Right lobe of liver (tissue), 6 donors: Measurements from ENCODE around the gene TSPAN18. TPM values are rescaled to one million over a fixed set of nuclear protein-coding genes. Genes with fewer than 3 reads are reported as not detected.

ENCODE experiments used
- ATAC-seq, 4 donors: fragments of 200-7000 bp; cut with Tn5 transposase; one replicate each; pipeline ENCODE4 v1.9.1; 2020; ENCODE audit warnings: mild to moderate bottlenecking in 4 of 4, moderate library complexity in 4 of 4
- DNase-seq, 3 donors: peaks; one replicate each; pipeline ENCODE4 v3.0.0-alpha.2; 2020
- H3K27ac ChIP-seq, 3 donors: fragments of 200-600 bp; one replicate each; pipeline ENCODE4 v1.8.0; 2022
- H3K27me3 ChIP-seq, 2 donors: fragments of 200-600 bp; one replicate each; pipeline ENCODE4 v1.8.0; 2022
- H3K36me3 ChIP-seq, 4 donors: fragments of 200-600 bp; sonication (generic) in 1 of 4; one replicate each; pipeline versions ENCODE4 v1.5.1 to v1.8.0; 2017 to 2022; ENCODE audit warnings: control low read depth in 1 of 4
- H3K4me1 ChIP-seq, 4 donors: fragments of 200-600 bp; sonication (generic) in 1 of 4; one replicate each; pipeline versions ENCODE4 v1.5.1 to v1.8.0; 2017 to 2022; ENCODE audit warnings: control low read depth in 1 of 4
- H3K4me3 ChIP-seq, 3 donors: fragments of 200-600 bp; one replicate each; pipeline ENCODE4 v1.8.0; 2022
- H3K9me3 ChIP-seq, 4 donors: fragments of 200-600 bp; sonication (generic) in 1 of 4; one replicate each; pipeline versions ENCODE4 v1.5.1 to v1.8.0; 2017 to 2022; ENCODE audit warnings: control low read depth in 1 of 4
- CTCF ChIP-seq, 4 donors: fragments of 200-600 bp in 3 of 4; fragments of 450-650 bp in 1 of 4; IDR thresholded peaks; one replicate each; pipeline versions ENCODE4 v1.5.1 to v1.8.0; 2016 to 2022; ENCODE audit warnings: antibody characterized with exemption in 4 of 4, mild to moderate bottlenecking in 2 of 4
- POLR2A ChIP-seq: fragments of 450-650 bp; IDR thresholded peaks from one replicate; pipeline ENCODE4 v1.6.1; 2017; ENCODE audit warnings: antibody characterized with exemption, mild to moderate bottlenecking
- WGBS: methylation state at CpG from one replicate; pipeline ENCODE4 v1.1.6; 2018; ENCODE audit warnings: low coverage, low lambda C conversion rate; ENCODE audit not compliant: insufficient coverage; ENCODE audit errors: missing lambda C conversion rate; 5-methylcytosine and 5-hydroxymethylcytosine counted together
- intact Hi-C, 2 donors: fragments of 100-400 bp; cut with DNase I; formaldehyde crosslinking; loops; one replicate each; pipeline versions ENCODE4 v1.11.2 to v1.14.1; 2022
- total RNA-seq, 6 experiments: library from RNA; depleted of rRNA in 2 of 6; stranded (reverse); fragments of >200 nt in 2 of 6; fragmentation: NEBNext Ultra II Directional in 3 of 6; extraction: Animal tissue kit (Norgen Biotek cat#: 25700) in 3 of 6; gene quantifications; one replicate each; pipeline versions ENCODE4 v1.1.0 to v1.2.4, GENCODE V29; 2016 to 2023
- donor health status: DM: no; HTN: yes; CAD: no.
- donor health status: DM: no; HTN: no; CAD: no.
- donor health status: DM: no; HTN: no; CAD: no.
- donor health status: DM: no; HTN: yes; CAD: no.
- donor health status: DM: no; HTN: yes; CAD: no.

TSPAN18 gene
- total RNA-seq, 6 experiments from 2014 or later, result 3.4 to 10.6 (median 5.3) TPM

GRCh38 chr11:44928816-44929215 is 202.1 kb downstream of the TSPAN18 start:
- no peaks in the 10 kb centered on the region for H3K36me3 ChIP-seq
- H3K27me3 ChIP-seq, result no peaks in the 10 kb centered on the region
- H3K4me3 ChIP-seq, result no peak overlapping the region
- WGBS, result 40% methylated on average over 2 of the region's 4 CpGs
- no peaks in the 10 kb centered on the region for H3K4me1 ChIP-seq
- H3K9me3 ChIP-seq, result no peaks in the 10 kb centered on the region
- ATAC-seq (no peak), DNase-seq (no peak)
- TF ChIP-seq CTCF (IDR thresholded peaks at IDR 0.05) (no peak), POLR2A (no peak)
- H3K27ac ChIP-seq, result no peak overlapping the region
- intact Hi-C loops, result loop anchor here in 1 of 2 donors (10.0 kb wide), 1 partner anchor 374 kb away; no protein-coding TSS in a partner anchor

- Histone ChIP-seq H3K4me3 (no peak overlapping the region), H3K4me1 (no peaks in the 10 kb centered on the region), H3K9me3 (no peaks in the 10 kb centered on the region), H3K27ac (no peak overlapping the region), H3K36me3 (no peaks in the 10 kb centered on the region), H3K27me3 (no peaks in the 10 kb centered on the region)
- 36% methylated on average over 5 of the region's 13 CpGs for WGBS
- TF ChIP-seq POLR2A (no peak), CTCF (IDR thresholded peaks at IDR 0.05) (no peak)
- no peak for ATAC-seq
- DNase-seq, result no peak
- intact Hi-C loops, result loop anchor here (5.0 to 10.0 kb wide), 4 partner anchors 177 to 404 kb away; partner anchors contain the start of gene SYT13 (in 1 of the 2)
Measured at GRCh38 chr11:44930588-44931302, 204.0 kb downstream of the TSPAN18 start.

- no peaks in the 10 kb centered on the region for H3K27me3 ChIP-seq
- no peaks in the 10 kb centered on the region for H3K4me1 ChIP-seq
- no peaks in the 10 kb centered on the region for H3K36me3 ChIP-seq
- H3K27ac ChIP-seq, result no peak overlapping the region
- H3K4me3 ChIP-seq, result no peak overlapping the region
- WGBS, result 40% methylated on average over 1 of the region's 3 CpGs
- DNase-seq (no peak), ATAC-seq (no peak)
- intact Hi-C loops, result loop anchor here (5.0 to 10.0 kb wide), 4 partner anchors 176 to 403 kb away; partner anchors contain the start of gene SYT13 (in 1 of the 2)
- TF ChIP-seq CTCF (IDR thresholded peaks at IDR 0.05) (no peak), POLR2A (no peak)
- H3K9me3 ChIP-seq, result no peaks in the 10 kb centered on the region
Measured at GRCh38 chr11:44931466-44931865, 204.7 kb downstream of the TSPAN18 start.

- Histone ChIP-seq H3K9me3 (no peaks in the 10 kb centered on the region), H3K4me1 (no peaks in the 10 kb centered on the region), H3K27me3 (no peaks in the 10 kb centered on the region), H3K27ac (no peak overlapping the region), H3K4me3 (no peak overlapping the region), H3K36me3 (no peaks in the 10 kb centered on the region)
- ATAC-seq (no peak), DNase-seq (no peak)
- 82% methylated on average over 2 of the region's 2 CpGs for WGBS
- intact Hi-C loops, result loop anchor here (2.0 to 10.0 kb wide), 5 partner anchors 173 to 401 kb away; partner anchors contain the start of gene SYT13 (in 1 of the 2)
- TF ChIP-seq CTCF (IDR thresholded peaks at IDR 0.05) (no peak), POLR2A (no peak)
Measured at GRCh38 chr11:44934110-44934509, 207.3 kb downstream of the TSPAN18 start.
